Stimulated activated naive CD8-positive, alpha-beta T cell treated with anti-CD3 and anti-CD28 coated beads, Interleukin-15, Interleukin-2, amounts not matched to agents 100 U/mL and 50 U/mL, for 24 hours (primary cell): ENCODE data around the gene DIP2A.

Source experiments
- ATAC-seq: fragments of 150-1000 bp; cut with Tn5 transposase; one replicate; pipeline ENCODE4 v1.10.0; 2021
- DNase-seq: peaks from one replicate; pipeline ENCODE4 v3.0.0; 2021

DIP2A gene, protein sequence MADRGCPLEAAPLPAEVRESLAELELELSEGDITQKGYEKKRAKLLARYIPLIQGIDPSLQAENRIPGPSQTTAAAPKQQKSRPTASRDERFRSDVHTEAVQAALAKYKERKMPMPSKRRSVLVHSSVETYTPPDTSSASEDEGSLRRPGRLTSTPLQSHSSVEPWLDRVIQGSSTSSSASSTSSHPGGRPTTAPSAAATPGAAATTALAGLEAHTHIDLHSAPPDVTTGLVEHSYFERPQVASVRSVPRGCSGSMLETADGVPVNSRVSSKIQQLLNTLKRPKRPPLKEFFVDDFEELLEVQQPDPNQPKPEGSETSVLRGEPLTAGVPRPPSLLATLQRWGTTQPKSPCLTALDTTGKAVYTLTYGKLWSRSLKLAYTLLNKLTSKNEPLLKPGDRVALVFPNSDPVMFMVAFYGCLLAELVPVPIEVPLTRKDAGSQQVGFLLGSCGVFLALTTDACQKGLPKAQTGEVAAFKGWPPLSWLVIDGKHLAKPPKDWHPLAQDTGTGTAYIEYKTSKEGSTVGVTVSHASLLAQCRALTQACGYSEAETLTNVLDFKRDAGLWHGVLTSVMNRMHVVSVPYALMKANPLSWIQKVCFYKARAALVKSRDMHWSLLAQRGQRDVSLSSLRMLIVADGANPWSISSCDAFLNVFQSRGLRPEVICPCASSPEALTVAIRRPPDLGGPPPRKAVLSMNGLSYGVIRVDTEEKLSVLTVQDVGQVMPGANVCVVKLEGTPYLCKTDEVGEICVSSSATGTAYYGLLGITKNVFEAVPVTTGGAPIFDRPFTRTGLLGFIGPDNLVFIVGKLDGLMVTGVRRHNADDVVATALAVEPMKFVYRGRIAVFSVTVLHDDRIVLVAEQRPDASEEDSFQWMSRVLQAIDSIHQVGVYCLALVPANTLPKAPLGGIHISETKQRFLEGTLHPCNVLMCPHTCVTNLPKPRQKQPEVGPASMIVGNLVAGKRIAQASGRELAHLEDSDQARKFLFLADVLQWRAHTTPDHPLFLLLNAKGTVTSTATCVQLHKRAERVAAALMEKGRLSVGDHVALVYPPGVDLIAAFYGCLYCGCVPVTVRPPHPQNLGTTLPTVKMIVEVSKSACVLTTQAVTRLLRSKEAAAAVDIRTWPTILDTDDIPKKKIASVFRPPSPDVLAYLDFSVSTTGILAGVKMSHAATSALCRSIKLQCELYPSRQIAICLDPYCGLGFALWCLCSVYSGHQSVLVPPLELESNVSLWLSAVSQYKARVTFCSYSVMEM (N-terminal part only)

DNA sequence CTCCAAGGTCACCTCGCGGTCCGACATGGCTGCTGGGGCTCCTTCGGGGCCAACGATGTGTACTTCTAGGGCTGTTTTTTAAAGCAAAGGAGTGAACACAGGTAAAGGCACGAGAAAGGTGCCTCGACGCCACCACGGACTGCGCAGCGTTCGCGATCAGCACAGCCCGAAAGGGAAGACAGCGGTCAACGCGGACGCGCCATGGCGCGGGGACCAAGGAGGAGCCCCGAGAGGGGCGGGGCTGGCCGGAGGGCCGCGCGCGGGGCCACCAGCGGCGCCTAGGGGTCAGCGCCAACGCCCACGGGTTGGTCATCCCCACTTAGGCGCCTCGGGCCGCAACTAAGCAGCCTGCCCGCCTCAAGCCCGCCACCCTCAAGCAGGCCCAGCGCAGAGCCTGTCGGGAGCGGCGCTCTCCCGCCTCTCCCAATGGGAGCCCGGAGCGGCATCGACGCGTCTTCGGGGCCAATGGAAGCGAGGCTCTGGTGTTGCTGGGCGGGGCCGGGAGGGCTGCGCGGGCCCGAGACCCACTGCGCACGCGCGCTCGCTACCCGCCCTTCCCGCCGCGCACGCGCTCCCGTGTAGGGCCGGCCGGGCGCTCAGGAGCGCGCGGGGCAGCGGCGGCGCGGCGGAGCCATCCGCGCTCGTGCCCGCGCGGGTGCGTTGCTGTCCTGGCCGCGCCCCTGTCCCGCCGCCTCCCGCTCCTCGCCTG, at the start of gene DIP2A:
Gene DIP2A, plus strand, starts transcription at position 577 of the 709 bp plus-strand sequence. CDS start 241 bp downstream, outside the sequence.
- ATAC-seq, result peak; percentile 98
- peak; percentile 95 for DNase-seq

DNA sequence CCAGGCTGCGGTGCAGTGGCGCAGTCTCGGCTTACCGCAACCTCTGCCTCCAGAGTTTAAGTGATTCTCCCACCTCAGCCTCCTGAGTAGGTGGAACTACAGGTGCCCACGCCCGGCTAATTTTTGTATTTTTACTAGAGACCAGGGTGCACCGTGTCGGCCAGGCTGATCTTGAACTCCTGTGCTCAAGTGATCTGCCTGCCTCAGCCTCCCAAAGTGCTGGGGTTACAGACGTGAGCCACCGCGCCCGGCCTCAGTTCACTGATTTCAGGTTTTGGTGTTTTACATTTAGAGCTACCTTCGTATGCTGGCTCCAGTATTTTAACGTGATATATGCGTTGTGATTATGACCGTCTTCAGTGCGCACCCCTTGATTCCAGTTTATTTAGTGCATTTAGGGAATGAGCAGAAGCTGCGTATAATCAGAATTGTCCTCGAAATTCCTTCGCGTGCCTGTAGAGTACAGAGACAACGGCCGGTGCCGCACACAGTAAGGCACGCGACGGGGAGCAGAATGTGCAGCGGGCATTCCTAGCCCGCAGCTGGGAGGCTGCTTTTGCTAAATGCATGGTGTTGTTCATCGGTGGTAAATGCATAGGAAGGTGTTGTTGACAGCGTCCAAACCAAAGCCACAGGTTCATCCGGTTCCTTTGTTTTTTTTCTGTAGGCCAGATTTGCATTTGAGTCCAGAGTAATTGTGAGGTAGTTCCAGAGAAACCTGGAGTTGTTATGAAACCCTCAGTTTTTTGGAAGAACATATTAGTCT, 48.9 kb upstream of the DIP2A start:
- DNase-seq (no peak), ATAC-seq (no peak)

DNA sequence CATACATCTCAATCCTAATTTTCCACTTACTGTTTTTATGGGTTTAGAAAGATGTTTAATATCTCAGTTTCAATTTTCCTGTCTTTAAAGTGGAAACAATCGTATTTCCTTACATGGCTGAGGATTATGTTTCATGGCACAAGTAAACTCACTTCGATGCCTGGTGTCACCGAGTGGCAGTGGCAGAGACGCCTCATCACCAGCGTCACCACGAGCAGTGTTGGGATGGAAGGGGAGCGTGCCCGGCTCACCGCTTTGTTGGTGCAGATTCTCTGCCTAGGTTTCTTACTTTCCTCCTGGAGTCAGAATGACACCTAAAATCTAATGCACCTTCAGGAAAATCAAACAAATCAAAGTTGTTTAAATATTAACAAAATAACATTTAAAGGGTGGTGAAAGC, 48.2 kb upstream of the DIP2A start:
- ATAC-seq (no peak), DNase-seq (no peak)

DNA sequence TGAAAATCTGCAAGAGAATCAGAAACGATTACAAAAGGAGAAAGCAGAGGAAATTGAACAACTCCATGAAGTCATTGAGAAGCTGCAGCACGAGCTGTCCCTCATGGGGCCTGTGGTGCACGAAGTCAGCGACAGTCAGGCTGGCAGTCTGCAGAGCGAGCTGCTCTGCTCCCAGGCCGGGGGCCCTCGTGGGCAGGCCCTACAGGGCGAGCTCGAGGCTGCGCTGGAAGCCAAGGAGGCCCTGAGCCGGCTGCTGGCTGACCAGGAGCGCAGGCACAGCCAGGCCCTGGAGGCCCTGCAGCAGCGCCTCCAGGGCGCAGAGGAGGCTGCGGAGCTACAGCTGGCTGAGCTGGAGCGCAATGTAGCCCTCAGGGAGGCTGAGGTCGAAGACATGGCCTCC, 47.5 kb upstream of the DIP2A start:
- ATAC-seq (no peak), DNase-seq (no peak)

DNA sequence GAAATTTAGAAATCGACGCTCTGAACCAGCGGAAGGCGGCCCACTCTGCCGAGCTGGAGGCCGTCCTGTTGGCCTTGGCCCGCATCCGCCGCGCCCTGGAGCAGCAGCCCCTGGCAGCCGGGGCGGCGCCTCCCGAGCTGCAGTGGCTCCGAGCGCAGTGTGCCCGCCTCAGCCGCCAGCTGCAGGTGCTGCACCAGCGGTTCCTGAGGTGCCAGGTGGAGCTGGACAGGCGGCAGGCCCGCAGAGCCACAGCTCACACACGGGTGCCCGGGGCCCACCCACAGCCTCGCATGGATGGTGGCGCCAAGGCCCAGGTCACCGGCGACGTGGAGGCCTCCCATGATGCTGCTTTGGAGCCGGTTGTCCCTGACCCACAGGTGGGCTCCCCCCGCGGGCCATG, 47.0 kb upstream of the DIP2A start:
- DNase-seq, result no peak
- no peak for ATAC-seq

DNA sequence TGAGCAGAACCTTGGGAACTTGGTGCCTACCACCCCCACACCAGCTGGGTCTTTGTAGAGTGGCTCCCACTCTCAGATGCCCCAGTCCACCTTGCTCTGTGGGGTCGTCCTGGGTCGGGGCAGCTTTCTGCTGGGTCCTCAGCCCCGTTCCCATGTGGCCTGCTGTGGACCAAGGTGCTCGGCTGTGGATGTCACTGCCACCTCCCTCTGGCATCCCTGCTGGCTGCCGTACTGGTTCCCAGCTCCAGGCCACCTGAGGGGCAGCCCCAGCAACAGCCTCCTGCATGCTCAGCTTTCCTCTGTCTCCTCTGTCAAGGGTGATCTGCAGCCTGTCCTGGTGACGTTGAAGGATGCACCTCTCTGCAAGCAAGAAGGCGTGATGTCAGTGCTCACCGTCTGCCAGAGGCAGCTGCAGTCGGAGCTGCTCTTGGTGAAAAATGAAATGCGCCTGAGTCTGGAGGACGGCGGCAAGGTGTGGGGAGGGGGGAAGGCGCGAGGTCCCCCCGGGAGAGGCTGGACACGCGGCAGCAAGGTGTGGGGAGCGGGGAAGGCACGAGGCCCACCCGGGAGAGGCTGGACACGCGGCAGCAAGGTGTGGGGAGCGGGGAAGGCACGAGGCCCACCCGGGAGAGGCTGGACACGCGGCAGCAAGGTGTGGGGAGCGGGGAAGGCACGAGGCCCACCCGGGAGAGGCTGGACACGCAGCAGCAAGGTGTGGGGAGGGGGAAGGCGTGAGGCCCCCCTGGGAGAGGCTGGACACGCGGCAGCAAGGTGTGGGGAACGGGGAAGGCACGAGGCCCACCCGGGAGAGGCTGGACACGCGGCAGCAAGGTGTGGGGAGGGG, 45.9 kb upstream of the DIP2A start:
- DNase-seq (no peak), ATAC-seq (no peak)

DNA sequence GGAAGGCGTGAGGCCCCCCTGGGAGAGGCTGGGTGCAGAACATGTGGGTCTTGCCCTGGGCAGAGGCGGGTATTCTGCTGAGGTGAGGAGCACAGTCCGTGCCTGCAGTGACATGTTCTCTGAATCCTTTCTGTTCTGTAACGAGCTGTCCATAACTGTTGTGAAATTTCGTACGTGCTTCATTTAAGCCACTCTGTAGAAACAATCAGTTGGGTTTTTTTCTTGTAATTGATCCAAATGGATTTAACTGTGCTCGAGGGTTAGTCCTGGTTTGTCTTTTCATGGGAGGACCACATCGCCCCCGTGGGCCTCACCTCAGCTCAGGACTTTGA, 45.4 kb upstream of the DIP2A start:
- ATAC-seq (no peak), DNase-seq (no peak)

DNA sequence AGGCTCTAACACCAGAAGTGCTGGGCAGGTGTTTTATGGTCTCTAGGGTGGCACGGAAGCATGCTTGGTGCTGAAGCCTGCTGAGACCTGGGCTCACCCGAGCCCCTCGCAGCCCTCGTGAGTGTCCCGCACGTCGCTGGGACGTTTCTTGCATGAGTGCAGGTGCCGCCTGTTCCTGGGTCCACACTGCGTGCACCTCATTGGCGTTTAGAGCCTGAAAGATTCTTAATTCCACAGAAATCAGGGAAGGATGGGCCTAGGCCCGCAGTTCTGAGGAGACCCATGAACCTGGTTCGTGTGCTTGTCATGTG, 43.8 kb upstream of the DIP2A start:
- ATAC-seq (no peak), DNase-seq (no peak)

DNA sequence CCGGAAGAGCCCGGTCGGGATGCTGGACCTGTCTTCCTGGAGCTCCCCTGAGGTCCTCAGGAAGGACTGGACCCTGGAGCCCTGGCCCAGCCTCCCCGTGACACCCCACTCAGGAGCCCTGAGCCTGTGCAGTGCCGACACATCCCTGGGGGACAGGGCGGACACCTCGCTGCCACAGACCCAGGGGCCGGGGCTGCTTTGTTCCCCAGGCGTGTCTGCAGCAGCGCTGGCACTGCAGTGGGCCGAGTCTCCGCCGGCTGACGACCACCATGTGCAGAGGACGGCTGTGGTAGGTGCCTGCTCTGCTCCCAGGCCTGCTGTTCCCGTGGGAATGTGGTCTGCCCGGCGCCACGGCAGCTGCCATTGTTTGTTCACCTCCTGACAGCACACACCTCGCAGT, 42.1 kb upstream of the DIP2A start:
- no peak for DNase-seq
- no peak for ATAC-seq

DNA sequence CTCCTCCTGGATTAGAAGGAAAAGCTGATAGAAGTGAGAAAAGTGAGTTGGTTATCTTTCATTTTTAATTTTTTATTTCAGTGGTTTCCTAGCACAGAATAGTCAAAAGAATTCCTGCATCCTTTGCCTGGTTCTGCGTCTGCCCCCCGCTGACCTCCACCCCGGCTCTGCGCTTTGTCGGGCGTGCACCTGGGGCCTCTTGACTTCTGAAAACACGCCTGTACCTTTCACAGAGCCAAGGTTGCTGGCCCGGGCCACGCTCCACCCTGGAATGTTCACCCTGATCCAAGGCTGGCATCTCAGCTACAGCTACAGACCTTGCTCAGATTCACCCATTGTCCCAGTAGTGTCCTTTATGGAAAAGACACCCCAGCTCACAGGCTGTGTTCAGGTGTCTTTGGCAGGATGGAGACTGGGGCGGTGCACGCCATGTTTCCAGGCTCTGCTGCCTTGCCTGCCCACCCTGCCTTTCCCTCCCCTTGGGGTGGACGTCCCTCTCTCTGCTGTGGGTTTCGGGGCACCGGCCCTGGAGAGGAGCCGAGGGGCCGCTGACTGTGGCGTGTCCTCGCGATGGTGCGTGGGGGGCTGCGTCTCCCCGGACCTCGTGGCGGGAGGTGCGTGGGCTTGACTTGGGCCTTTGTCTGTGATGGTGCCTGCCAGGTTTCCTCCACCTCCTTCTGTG, 40.3 kb upstream of the DIP2A start:
- ATAC-seq, result peak; percentile 16
- no peak for DNase-seq

DNA sequence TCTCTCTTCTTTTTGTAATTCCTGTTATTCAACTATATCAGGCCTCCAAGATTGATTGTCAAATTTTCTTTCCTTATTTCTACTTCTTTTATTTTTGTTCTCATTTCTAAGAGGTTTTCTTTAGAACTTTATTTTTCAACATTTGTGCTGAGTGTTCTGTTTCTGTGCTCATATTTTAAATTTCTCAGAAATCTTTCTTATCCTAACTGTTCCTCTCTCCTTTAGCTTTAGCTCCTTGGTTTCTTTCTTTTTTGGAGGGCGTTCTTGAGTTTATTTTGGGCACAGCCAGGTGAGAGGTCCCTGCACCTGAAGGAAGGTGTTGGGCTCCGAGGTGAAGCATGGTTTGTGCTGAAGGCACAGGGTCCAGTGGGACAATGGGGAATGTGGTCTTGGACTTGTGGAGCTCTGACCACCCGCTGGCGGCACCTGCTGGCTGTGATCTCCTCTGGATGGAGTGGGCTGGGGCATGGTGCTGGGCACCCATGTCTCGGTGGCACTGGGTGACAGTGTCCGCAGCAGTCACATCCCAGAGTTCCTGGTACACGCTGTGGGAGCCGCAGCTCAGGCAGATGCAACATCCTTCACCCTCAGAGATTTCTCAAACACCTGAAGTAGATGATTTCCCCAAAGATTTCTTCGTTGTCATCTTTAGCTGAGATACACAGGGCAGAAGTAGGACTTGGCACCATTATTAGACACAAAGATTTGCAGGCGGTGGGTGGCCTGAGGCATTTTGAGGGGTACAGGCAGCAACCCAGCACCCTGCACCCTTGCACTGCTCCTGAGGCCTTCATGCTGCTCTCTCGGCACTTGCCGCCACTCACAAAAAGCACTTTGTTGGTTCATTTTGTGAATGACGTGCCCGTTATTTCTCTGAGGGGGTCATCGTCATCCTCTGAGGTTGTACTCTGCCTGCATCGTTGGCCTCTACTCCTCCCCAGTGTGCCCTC, 38.2 kb upstream of the DIP2A start:
- no peak for ATAC-seq
- DNase-seq, result no peak

DNA sequence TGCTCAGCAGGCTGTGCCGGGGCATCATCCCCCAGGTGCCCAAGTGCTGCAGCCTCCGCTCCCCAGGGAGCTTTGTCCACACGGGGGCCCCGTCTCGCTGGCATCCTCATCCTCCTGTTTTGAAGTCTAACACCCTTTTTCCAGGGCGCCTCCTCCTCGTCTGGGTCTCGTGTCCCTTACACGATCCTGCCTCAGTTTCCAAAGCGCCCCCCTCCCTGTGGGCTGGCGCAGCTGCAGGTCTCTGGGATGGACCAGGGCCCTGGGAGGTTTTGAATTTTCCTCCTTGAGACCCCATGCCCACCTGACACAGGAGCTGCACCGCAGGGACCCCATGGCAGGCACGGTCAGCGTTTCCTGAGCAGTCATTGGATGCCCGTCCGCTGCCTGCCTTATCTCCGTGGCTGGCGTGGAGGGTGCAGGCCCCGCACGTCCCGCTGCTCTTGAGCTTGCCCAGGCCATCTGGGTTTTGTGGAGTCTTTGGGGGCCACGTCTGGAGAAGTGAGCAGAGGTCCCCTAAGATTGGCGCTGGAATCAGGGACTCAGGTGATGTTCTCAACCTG, 37.4 kb upstream of the DIP2A start:
- DNase-seq, result no peak
- no peak for ATAC-seq

DNA sequence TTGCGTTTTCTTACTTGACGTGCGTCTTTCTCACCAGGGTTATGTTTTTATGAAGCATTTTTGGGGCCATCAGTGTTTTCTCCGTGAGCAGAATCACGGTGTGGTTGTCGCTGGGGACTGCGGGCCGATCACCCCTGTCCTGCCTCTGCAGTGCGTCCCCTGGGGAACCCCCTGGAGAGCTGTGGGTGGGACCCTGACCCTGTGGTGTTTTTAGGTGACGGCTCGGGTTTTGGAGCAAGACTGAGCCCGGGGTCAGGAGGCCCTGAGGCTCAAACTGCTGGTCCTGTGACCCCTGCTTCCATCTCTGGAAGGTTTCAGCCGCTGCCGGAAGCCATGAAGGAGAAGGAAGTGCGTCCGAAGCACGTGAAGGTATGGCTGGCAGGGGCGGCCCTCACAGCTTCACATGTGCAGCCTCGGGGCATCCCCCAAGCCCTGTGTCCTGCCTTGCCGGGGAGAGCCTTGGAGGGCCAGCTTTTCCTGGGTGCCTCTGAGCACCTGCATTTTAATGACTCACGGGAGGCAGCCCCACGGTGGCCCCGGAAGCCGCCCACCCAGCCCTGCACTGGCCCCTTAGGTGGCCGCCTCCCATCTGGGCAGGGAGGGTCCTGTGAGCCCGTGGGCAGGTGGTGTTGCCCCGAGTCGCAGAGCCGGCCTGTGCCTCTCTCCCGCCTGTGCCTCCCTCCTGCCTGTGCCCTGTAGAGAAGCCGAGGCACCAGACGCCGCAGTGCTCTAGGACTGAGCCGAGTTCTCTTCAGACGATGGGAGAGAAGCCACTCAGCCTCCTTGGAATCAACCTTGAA, 36.7 kb upstream of the DIP2A start:
- no peak for ATAC-seq
- DNase-seq, result no peak

DNA sequence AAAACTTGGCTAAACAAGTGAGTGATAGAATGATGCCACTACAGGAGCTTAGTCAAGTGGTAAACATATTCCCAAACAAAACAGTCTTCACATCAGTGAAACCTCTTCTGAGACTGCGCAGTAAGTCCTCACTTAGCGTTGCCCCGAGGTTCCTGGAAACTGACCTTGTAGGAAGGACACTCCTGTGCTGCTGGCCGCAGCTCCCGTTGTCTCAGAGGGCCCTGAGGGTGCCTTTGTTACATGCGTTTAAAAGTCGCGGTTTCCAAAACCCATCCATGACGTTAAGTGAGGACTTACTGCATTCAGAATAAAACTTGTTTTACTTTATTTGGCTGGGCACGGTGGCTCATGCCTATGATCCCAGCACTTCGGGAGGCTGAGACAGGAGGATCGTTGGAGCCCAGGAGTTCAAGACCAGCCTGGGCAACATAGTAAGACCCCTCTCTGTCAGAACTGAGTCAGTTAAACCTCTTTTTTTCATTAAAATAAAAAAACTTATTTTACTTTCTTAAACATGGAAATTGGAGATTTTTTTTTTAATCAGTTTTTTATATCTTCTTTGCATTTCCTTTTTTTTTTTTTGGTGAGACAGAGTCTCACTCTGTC, 36.0 kb upstream of the DIP2A start:
- DNase-seq (no peak), ATAC-seq (no peak)

DNA sequence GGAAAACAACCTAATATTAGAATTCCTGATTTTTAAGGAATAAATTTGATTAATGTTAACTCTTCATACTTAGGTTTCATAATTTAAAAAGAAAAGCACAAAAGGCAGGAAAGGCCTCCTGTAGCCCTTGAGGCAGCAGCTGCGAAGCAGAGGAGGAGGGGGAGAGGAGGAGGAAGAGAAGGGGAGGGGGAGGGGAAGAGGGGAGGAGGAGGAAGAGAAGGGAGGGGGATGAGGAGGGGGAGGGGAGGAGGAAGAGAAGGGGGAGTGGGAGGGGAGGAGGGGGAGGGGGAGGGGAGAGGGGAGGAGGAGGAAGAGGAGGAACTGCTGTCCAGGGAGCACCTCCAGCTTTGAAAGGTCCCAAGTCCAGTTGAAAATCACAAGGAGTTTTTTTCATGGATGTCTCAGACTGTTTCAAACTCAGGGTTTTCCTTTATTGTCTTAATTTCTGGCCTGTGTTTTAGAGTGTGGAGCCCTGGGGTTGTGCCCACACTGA, 35.1 kb upstream of the DIP2A start:
- DNase-seq (no peak), ATAC-seq (no peak)

DNA sequence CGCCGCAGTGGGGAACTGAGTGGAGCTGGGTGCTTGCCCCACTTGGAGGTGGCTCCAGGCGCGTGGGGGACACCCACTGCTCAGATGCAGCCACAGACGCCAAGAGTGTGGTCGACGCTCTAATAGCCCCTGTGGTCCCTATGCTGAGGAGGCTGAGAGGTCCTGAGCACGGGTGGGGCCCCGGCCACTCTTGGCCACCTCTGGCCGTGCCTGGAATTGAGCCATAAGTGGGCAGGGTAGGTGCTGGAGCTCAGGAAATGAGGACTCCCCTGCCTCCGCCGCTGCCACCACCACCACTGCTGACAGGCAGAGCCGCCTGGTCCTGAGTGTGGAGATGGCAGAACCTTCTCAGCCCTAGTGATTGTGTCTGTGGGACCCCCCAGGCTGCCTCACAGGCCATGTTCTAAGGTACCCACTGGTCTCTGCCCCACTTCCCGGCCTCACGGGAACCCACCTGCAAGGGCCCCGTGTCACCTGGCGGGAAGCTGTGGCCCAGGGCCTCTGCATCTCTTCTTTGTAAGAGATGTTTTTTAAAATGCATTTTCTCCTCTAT, 34.6 kb upstream of the DIP2A start:
- ATAC-seq (peak; percentile 5), DNase-seq (peak; percentile 37)

DNA sequence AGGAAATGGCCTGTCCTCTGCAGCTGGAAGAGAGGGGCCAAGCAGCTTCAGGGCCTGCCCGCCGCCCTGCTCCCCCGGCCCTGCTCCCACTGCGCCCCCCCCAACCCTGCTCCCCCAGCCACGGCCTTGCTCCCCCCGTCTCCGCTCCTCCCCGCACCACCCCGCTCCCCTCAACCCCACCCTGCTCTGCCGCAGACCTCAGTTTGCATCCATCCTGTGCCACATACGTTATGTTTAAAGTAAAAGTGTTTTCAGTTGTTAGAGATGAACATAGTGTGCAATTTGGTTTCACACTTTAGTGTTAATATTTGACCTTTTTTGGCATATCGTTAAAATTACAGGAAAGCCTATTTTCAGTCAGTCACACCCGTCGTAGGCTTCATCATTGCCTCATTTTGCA, 34.1 kb upstream of the DIP2A start:
- no peak for ATAC-seq
- DNase-seq, result peak; percentile 34
